Ishikawa (cell line): ENCODE measurements around the gene MSLN.
A peak's percentile ranks its signal among the peaks of the same experiment; 100 is the strongest.

ENCODE experiments used
- CEBPB ChIP-seq: IDR thresholded peaks from 2 replicates; pipeline ENCODE4 v1.6.1; 2012
- CREB1 ChIP-seq: IDR thresholded peaks from 2 replicates; pipeline ENCODE4 v1.6.1; 2012; ENCODE audit warnings: low read depth
- EGR1 ChIP-seq: IDR thresholded peaks from 2 replicates; pipeline ENCODE4 v1.6.1; 2012
- EP300 ChIP-seq: IDR thresholded peaks from 2 replicates; pipeline ENCODE4 v1.6.1; 2012; ENCODE audit warnings: borderline replicate concordance
- FOXM1 ChIP-seq: IDR thresholded peaks from 2 replicates; pipeline ENCODE4 v1.6.1; 2012; ENCODE audit warnings: low read depth, borderline replicate concordance
- MAX ChIP-seq: IDR thresholded peaks from 2 replicates; pipeline ENCODE4 v1.6.1; 2012
- NFIC ChIP-seq: IDR thresholded peaks from 2 replicates; pipeline ENCODE4 v1.6.1; 2012
- RAD21 ChIP-seq: IDR thresholded peaks from 2 replicates; pipeline ENCODE4 v1.6.1; 2012; ENCODE audit warnings: low read depth
- REST ChIP-seq: IDR thresholded peaks from 2 replicates; pipeline ENCODE4 v1.6.1; 2012; ENCODE audit warnings: low read depth, mild to moderate bottlenecking
- TAF1 ChIP-seq: IDR thresholded peaks from 2 replicates; pipeline ENCODE4 v1.6.1; 2012; ENCODE audit warnings: low read depth, mild to moderate bottlenecking
- TCF12 ChIP-seq: IDR thresholded peaks from 2 replicates; pipeline ENCODE4 v1.6.1; 2012; ENCODE audit warnings: low read depth
- TEAD4 ChIP-seq: IDR thresholded peaks from 2 replicates; pipeline ENCODE4 v1.6.1; 2012
- USF1 ChIP-seq: IDR thresholded peaks from 2 replicates; pipeline ENCODE4 v1.6.1; 2012
- YY1 ChIP-seq: IDR thresholded peaks from 2 replicates; pipeline ENCODE4 v1.6.1; 2012; ENCODE audit warnings: low read depth
- ZBTB7A ChIP-seq: IDR thresholded peaks from 2 replicates; pipeline ENCODE4 v1.6.1; 2012; ENCODE audit warnings: low read depth

Gene MSLN

GRCh38 chr16:743794-744500 is 16.6 kb upstream of the MSLN start:
- no peak for TF ChIP-seq TCF12
- TF ChIP-seq REST: no peak

- TF ChIP-seq RAD21 (peak; percentile 46; the same call in 1 of the 2 replicates), USF1 (no peak)
These were observed 14.8 kb upstream of the MSLN start for GRCh38 chr16:745739-746138.

GRCh38 chr16:746637-747036 is 13.9 kb upstream of the MSLN start:
- TF ChIP-seq USF1 (no peak), CEBPB (no peak), RAD21 (no peak), TAF1 (no peak), TCF12 (no peak), EP300 (no peak), ZBTB7A (no peak)

GRCh38 chr16:747978-748746 is 12.4 kb upstream of the MSLN start:
- TF ChIP-seq FOXM1: no peak

GRCh38 chr16:749010-749409 is 11.5 kb upstream of the MSLN start:
- TF ChIP-seq TAF1 (no peak), FOXM1 (no peak), EP300 (no peak), USF1 (no peak), RAD21 (no peak), ZBTB7A (no peak), REST (no peak), TEAD4 (no peak), CREB1 (no peak), TCF12 (no peak), EGR1 (no peak), NFIC (no peak), CEBPB (no peak)

- TF ChIP-seq NFIC (no peak), FOXM1 (no peak), REST (no peak), TEAD4 (no peak), CREB1 (no peak), USF1 (no peak), EGR1 (no peak), RAD21 (no peak), TCF12 (no peak), CEBPB (no peak), ZBTB7A (no peak), YY1 (no peak), EP300 (no peak), TAF1 (no peak), MAX (no peak)
These were observed 10.0 kb upstream of the MSLN start for GRCh38 chr16:750485-750884.
